DND-41 (cell line): ENCODE data around the gene ZNF236.

Source experiments
- CTCF ChIP-seq: IDR thresholded peaks from 2 replicates; pipeline ENCODE4 v1.5.1; 2012; ENCODE audit warnings: borderline replicate concordance, low read length, moderate library complexity, mild to moderate bottlenecking; ENCODE audit not compliant: poor library complexity, severe bottlenecking; ENCODE audit errors: extremely low read depth
- EZH2 ChIP-seq: IDR thresholded peaks from 3 replicates; pipeline ENCODE4 v1.6.1; 2012; ENCODE audit warnings: borderline replicate concordance, low read depth, mild to moderate bottlenecking, moderate library complexity, low read length, inconsistent platforms; ENCODE audit not compliant: severe bottlenecking

- TF ChIP-seq CTCF (no peak), EZH2 (no peak)
Observed at GRCh38 chr18:76937597-76937996, 115.2 kb downstream of the ZNF236 start.
